Stimulated activated CD4-positive, alpha-beta T cell treated with anti-CD3 and anti-CD28 coated beads, Interleukin-12 subunit alpha, Interleukin-12 subunit beta, amount 100 ng/mL, for 24 hours (primary cell): ENCODE data around the gene SFSWAP.
A peak's percentile ranks its signal among the peaks of the same experiment; 100 is the strongest.
"Not testable (repeated sequence)": the region's sequence is repeated elsewhere in the genome, so short reads cannot be mapped to it uniquely, and the experiment has no call there.

Experiments used
- DNase-seq, 2 experiments: peaks; one replicate each; pipeline ENCODE4 v3.0.0-alpha.2; 2020; ENCODE audit warnings: low read depth in 2 of 2

Gene SFSWAP

DNA sequence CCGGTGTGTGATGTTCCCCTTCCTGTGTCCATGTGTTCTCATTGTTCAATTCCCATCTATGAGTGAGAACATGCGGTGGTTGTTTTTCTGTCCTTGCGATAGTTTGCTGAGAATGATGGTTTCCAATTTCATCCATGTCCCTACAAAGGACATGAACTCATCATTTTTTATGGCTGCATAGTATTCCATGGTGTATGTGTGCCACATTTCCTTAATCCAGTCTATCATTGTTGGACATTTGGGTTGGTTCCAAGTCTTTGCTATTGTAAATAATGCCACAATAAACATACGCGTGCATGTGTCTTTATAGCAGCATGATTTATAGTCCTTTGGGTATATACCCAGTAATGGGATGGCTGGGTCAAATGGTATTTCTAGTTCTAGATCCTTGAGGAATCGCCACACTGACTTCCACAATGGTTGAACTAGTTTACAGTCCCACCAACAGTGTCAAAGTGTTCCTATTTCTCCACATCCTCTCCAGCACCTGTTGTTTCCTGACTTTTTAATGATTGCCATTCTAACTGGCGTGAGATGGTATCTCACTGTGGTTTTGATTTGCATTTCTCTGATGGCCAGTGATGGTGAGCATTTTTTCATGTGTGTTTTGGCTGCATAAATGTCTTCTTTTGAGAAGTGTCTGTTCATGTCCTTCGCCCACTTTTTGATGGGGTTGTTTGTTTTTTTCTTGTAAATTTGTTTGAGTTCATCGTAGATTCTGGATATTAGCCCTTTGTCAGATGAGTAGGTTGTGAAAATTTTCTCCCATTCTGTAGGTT lies 98.8 kb downstream of the SFSWAP start:
- not testable (repeated sequence) for DNase-seq

DNA sequence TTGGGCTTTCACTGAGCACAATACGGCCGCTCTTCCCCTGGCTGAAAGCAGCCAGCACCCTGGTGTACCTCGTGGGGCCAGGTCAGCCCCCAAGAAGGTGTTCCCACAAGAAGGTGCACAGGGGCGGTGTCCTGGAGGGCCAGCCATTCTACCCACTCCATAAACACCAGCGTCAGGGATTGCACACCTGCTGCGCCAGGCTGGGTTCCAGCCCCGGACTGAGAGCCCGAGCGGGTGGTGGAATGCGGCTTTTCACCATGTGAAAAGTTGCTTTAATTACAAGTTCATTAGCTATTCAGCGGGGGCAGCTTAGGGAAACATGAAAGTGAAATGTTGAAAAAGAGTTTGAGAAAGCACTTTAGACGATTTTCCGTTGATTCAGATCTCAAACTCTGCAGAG lies 99.8 kb downstream of the SFSWAP start:
- no peak for DNase-seq

DNA sequence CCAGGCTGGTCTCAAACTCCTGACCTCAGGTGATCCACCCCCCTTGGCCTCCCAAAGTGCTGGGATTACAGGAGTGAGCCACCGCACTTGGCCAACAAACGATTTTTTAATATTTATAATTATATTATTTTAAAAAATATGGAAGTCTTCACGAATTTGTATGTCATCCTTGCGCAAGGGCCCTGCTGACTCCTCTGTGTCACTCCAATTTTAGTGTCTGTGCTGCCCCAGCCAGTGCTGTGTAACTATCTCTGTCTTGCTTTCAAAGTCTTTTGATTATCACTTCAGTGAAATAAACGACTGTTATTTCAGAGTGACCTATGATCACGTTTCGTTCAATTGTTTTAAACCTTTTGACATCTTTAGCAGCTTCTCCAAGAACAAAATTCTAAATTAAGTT lies 104.2 kb downstream of the SFSWAP start:
- DNase-seq, result no peak

DNA sequence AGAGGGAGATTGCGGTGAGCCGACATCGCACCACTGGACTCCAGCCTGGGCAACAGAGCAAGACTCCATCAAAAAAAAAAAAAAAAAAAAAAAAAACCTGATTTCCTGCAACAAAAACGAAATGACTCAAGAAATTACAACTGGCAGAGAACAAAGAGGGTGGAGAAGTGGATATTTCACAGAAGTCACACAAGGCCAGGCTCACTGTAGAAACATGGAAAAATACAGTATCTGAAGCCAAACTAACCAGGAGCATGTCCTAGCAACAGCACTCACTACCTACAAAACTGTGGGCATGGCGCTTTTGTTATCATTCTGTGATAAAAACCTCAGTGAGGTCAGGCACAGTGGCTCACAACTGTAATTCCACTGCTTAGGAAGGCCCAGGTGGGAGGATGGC lies 105.6 kb downstream of the SFSWAP start:
- DNase-seq, result no peak

DNA sequence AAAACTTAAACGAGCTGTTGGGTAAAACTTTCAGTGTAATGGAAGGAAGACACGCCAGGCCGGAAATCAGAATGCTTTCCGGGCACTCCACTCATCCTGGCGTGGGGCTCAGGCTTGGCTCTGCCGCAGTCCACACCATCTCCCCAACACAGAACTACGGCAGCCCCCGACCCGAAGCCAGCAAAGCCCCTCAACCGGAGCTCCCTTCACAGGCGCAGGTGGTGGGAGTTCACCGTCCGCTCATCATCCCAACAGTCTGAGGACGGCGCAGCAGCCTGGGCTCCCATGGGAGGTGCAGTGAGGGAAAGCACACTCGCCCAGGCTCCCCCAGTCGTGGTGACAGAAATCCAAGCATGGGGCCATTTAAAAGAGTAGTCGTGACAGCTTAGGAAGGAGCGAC lies 106.4 kb downstream of the SFSWAP start:
- DNase-seq, result no peak

DNA sequence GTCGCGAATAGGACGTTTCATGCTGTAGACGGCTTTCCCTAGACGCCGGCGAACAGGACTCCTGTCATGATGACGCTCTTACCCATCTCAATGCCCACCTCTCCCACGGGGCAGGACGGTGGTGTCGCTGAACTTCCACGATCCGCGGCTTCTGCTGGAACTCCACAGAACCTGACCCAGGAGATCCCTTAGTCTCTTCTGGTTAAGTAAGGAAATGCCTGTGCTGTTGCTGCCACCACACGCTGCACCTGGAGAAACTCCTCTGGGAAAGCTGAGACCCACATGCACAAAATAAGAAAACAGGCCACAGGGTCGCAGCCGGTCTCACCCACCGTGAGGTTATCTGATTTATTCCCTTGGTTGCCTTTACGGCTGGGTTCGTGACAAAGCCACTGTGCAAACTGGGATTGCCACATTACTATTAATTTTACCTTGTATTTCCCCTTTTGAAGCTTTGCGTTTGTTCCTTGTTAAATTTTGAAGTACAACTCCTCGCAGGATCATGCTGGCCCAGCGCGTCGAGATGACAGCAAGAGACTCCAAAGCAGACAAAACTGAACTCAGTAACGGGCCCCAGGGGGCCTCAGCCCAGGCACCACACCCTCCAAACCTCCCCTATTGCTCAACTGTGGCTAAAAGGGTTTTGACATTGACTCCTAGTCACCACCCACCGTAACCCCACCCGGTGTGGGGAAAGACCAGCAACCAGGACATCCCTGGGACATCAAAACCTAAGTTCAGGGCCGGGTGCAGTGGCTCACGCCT lies 108.1 kb downstream of the SFSWAP start:
- DNase-seq, result no peak

DNA sequence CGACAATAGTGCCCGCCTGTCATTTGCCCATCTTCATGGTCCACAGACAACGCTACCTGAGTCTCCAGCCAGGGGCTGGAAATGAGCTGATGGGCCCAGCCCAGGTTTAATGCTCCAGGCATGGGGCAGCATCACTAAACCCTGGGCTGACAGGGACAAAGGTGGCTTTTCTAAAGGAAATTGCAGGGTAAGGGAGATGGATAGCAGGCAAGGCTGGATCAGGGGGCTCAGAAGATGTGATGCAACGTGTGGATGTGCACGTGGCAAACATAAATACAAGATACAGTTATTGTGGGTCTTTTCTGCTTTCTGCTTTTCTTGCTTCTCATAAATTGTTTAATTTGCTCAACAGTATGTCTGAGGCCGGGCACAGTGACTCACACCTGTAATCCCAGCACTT lies 113.6 kb downstream of the SFSWAP start:
- no peak for DNase-seq

DNA sequence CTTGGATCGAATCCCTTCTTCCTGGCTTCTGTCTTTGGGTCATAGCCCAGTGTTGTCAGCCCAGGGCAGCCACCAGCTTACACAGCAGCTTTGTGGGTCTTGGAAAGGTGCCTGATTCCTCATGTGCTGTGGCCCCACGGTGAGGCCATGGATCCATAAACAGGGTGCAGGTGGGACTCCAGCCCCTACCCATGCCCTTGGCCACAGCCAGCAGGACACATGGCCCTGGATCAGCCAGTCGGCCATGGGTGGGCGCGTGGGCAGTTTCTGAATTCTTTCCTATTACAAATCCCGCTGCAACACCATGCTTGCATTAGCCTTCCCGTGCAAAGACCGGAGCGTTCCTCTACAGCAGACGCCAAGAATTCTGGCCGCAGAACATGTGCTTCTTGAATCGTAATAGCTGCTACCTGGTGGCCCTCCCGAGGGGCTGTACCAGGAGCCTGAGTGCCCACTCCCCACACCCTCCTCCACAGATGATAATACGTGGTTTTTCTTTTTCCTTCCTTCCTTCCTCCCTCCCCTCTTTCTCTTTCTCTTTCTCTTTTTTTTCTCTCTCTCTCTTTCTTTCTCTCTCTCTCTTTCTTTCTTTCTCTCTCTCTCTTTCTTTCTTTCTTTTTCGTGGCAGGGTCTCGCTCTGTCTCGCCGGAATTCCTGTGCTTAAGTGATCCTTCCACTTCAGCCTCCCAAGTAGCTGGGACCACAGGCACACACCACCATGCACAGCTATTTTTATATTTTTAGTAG lies 114.4 kb downstream of the SFSWAP start:
- DNase-seq, result no peak

DNA sequence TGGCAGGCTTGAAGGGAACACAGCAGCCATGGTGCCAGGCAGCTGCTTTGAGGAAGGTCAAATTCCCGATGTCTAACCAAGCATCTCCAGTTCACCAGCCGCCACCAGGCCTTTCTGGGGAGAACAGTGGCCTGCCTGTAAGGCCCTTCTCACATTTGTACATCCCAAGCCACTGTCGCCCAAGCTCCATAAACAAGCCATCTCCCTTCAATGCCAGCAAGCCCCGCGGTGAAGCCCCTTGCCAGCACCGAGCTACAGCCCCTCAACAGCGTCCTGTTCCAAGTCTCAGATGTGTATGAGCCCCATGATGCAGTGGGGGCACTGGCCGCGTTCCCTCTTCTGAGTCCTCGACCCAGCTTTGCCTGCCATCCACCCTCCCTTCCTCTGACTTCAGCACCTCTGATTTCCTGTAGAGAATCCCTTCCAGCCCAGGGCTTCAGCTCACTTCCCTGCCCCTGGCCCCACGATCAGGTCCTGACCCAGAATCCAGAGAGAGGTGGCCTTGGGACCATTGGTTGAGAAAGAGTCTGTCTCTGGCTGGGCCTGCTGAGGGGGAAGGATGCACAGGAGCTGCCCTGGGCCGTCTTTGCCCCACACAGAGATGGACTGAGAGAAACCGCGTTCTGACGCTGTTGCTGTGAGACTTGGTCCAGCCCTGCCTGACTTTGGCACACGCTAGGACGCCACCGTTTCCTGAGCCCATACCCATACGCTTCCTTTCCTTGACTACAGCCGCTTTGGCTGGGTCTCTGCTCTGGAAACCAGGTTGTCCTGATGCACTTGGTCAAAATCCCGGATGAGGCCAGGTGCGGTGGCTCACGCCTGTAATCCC lies 115.4 kb downstream of the SFSWAP start:
- no peak for DNase-seq

DNA sequence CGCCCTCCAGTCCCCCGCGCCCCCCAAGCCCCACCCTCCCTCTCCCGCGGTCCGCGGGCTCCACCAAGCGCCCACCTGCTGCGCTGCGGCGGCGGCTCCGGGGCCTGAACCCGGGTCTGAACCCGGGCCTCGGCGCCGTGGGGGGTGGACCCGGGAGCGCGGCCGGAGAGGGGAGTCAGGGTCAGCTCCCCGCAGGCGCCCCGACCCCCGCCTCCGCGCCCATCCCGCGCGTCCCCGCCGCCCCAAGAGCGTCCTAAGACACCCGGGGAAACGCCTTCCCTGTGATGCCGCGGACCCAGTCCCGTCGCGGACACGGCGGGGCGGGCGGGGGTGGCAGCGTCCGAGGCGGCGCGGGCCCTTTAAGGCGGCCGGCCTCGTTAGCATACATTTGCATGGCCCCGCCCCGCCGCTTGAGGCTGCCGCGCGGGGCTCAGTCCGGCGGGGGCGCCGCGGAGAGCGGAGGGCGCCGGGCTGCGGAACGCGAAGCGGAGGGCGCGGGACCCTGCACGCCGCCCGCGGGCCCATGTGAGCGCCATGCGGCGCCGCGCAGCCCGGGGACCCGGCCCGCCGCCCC lies 117.2 kb downstream of the SFSWAP start, which contains the start of gene MMP17:
Gene MMP17, plus strand, starts transcription at position 433 of the 574 bp plus-strand sequence. Its CDS starts 102 bp downstream, at position 535.
- no peak for DNase-seq

DNA sequence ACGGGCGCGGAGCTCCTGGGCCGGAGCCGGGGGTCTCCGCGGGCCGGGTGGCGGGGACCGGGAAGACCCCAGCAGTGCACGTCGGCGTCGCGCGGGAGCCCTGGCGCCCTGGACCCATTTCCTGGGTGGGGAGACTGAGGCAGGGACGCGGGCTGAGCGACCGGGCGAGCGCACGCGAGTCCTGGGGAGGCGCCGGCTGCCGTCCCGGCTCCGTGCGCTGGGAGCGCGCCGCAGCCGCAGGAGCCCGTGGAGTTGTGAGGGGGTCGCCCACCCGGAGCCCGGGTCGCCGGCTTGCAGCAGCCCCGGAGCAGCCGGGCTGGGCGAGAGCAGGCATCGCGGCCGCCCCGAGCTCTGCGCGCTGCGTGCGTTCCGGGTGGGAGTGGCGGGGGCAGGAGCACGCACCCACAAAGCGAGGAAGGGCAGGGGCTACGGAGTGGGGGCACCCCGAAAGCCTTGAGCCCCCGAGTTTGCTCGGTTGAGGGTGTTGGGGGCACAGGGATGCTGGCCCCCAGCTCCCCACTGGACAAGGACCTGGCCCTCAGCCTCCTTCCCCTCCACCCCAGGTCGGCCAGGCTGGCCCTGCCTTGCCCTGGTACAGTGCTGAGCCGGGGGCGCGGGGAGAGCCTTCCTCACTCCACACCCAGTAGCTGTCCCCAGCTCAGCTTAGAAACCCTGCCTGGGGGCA lies 117.9 kb downstream of the SFSWAP start:
- DNase-seq, result no peak

DNA sequence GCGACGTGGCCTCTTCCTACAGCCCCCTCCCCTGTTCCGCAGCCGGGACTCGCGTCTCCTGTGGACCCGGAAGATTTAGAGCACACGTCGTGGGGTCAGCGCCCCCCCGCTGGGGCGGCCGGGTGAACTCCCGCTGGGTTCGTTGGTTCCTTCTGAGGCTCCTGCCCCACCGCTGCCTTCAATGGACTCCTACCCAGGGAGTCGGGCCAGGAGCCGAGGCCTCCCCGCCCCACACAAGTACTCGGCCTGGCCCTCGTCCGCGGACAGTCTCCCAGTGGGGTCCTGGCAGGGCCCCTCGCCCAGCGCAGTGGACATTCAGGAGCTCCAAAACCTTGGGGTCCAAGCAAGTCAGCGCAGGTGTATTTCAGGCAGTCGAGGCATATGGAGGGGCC lies 118.5 kb downstream of the SFSWAP start:
- no peak for DNase-seq

DNA sequence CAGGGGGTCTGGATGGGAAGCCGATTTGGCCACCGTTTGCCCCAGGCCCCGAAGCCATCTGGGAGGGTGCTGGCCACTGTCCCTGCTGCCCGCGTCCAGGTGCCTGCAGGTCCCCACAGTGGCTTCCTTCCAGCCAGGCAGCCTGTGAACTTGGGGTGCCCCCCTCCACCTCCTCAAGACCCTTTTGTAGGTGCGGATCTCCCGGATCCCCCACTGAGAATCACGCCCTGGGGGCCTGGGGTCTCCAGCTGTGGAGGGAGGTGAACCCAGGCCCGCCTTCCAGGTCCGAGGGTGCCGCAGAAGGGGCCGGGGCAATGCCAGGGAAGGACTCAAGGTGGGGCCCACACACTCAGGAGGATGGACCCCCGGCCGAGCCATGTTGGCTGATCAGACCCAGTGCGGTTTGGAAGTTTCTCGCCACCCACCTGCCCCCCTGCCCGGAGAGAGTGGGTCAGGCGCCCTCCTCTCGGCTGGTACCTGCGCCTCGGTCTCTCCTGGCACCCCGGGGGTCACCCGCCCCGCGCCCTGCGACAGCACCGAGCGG lies 119.0 kb downstream of the SFSWAP start:
- no peak for DNase-seq

DNA sequence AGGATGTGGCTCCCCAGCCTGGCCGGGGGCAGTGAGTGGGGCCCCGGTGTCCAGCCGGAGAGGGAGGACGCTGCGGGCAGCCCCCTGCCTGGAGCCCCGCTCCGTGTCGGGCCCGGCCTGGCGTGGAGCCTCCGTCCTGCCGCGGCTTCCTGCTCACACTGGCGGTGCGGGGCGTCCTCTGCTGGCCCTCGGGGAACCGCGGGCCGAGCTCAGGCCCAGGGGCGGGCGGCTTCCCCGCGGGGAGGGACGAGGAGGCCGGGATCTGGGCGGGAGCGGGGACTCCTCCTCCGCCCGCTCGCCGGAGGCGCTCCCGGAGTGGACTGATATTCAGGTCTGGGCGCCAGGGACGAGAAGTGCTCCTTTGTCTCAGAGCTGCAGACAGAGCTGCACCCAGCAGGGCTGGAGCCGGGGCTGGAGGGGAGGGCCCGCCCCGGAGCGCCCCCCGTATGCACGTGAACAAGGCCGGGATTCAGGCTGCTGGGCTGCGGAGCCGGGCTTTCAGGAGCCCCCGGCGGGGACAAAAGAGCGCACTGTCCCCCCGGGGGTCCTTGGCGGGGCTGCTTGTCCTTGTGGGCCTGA lies 119.5 kb downstream of the SFSWAP start:
- peak in 1 of 2 experiments; percentile 28 for DNase-seq

DNA sequence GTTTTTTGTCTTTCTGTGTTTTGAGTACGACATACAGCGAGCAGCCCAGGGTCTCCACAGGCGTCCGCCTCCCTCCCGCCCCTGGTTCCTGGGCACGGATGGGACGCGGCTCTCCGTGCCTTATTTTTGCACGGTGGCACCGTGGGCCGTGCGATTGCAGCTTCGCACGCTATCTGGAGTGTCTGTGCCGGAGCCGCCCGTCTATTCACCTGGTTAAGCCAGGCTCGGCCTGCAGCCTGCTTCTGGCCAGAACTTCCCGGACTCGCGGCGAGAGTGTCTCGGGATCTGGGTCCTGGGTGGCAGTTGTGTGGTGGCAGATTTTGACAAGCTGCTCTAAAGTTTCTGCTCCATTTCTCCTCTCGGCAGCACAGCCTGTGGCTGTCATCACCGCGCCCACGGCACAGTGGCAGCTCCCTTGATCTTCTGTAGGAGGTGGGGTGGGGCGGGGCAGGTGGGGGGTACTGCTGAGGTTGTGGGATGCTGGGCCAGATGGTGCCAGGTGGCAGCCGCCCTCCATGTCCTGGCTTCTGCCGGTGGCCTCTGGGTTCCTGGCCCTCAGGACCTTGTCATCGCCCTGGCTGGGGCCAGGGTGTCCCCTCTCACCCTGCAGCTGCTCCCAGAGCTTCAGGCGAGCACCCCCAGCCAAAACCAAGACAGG lies 120.2 kb downstream of the SFSWAP start:
- peak in 1 of 2 experiments; percentile 17 for DNase-seq

DNA sequence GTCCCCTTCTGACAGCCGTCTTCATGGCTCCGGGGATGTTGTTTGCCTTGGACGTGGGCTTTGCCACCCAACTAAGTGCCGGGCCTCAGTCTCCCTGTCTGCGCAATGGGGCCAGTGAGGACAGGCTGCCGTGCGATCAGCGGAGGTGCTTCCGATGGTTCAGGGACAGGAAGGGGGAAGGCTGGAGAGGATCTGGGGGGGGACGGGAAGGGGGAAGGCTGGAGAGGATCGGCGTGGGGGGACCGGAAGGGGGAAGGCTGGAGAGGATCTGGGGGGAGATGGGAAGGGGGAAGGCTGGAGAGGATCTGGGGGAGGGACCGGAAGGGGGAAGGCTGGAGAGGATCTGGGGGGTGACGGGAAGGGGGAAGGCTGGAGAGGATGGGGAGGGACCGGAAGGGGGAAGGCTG lies 120.7 kb downstream of the SFSWAP start:
- no peak for DNase-seq

DNA sequence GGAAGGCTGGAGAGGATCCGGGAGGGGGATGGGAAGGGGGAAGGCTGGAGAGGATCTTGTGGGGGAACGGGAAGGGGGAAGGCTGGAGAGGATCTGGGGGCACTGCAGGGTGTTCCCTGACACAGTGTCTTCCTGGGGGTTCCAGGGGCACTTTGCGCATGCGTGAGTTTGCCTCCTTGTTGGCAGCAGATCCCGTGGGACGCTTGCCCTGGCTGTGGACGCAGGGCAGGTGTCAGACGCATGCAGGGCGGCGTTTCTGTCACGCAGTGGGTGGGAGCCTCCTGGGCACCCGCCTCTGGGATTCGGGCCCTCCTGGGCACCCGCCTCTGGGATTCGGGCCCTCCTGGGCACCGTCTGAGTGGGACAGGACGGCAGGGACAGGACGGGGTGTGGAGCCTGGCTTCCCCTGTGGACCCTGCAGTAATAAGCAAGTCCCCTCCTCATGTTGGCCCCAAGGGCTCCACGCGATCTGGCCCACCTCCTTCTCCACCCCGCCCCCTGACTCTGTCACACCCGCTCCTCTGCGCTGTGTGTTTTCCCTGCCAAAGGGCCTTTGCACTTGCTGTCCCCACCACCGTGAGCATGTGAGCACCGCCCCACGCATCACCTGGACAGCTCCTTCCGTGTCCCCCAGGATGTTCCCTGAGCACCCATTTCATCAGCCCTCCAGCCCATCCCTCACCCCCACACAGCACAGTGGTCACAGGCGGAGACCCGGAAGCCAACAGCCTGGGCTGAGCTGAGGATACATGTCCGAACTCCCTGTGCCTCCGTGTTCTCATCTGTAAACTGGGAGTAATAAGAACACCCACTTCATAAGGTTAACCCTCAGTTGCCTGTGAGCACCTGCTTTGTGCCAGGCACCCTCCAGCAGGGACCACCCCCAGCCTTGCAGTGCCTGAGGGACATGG lies 121.7 kb downstream of the SFSWAP start:
- no peak for DNase-seq

DNA sequence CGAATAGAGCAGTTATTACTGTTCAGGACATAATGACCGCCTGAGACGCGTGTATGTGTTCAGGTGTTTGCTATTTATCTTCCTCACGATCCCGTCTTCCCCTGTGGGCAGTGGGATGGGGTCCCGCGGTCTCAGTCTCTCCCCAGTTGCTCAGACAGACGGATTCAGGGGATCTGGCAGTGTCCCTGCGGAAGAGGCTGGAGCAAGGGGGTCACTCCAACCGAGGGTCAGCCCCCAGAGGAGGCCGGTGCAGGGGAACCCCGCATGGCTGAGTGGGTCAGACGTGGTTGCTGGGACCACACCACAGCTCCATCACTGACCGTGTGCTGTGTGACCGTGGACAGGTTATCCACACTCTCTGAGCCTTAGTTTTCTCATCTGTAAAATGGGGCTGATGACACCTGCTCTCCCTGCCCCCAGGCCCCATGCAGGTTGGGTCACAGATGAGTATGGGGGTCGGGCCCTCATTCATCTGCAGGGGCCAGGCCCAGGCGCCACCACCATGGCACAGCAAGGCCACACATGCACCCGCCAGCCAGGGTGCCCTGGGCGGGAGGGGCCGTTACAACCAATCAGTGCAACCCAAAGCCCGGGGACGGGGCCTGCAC lies 122.5 kb downstream of the SFSWAP start:
- no peak for DNase-seq
